Neural progenitor cell (in vitro differentiated cells): ENCODE data around the gene ARFRP1. TPM values are rescaled to one million over a fixed set of nuclear protein-coding genes. Genes with fewer than 3 reads are reported as not detected.
A peak's percentile ranks its signal among the peaks of the same experiment; 100 is the strongest.

Experiments
- DNase-seq: peaks from one replicate; pipeline ENCODE4 v3.0.0-alpha.2; 2016; ENCODE audit warnings: low spot score
- H2AFZ ChIP-seq: fragments of 200-600 bp; sonication (generic); replicated peaks from 2 replicates; pipeline ENCODE4 v1.6.1; 2016; ENCODE audit warnings: antibody characterized with exemption
- H3F3A ChIP-seq: fragments of 200-600 bp; sonication (generic); 2 replicates; pipeline ENCODE4 v1.6.1; 2016; ENCODE audit warnings: antibody characterized with exemption, low read depth
- H3K27ac ChIP-seq: fragments of 200-600 bp; sonication (generic); 2 replicates; pipeline ENCODE4 v1.5.1; 2016; ENCODE audit warnings: mild to moderate bottlenecking
- H3K27me3 ChIP-seq: fragments of 200-600 bp; sonication (generic); 2 replicates; pipeline ENCODE4 v1.6.1; 2016; ENCODE audit warnings: mild to moderate bottlenecking, moderate library complexity
- H3K36me3 ChIP-seq: fragments of 200-600 bp; sonication (generic); 2 replicates; pipeline ENCODE4 v1.5.1; 2016
- H3K4me1 ChIP-seq: fragments of 200-600 bp; sonication (generic); 2 replicates; pipeline ENCODE4 v1.6.1; 2016; ENCODE audit warnings: mixed run types
- H3K4me2 ChIP-seq: fragments of 200-600 bp; sonication (generic); 2 replicates; pipeline ENCODE4 v1.6.1; 2016
- H3K4me3 ChIP-seq: fragments of 200-600 bp; sonication (generic); 2 replicates; pipeline ENCODE4 v1.5.1; 2016
- H3K79me2 ChIP-seq: fragments of 200-600 bp; sonication (generic); 2 replicates; pipeline ENCODE4 v1.6.1; 2016; ENCODE audit warnings: low read depth
- H3K9ac ChIP-seq: fragments of 200-600 bp; sonication (generic); 2 replicates; pipeline ENCODE4 v1.6.1; 2016
- H3K9me3 ChIP-seq: fragments of 200-600 bp; sonication (generic); 2 replicates; pipeline ENCODE4 v1.5.1; 2016; ENCODE audit warnings: low read depth
- H4K20me1 ChIP-seq: fragments of 200-600 bp; sonication (generic); 2 replicates; pipeline ENCODE4 v1.6.1; 2016; ENCODE audit warnings: low read depth
- H3K27ac Mint-ChIP-seq: 3 replicates; pipeline ENCODE4 v1.8.0; 2021; ENCODE audit warnings: mixed read lengths
- H3K27me3 Mint-ChIP-seq: 2 replicates; pipeline ENCODE4 v1.8.0; 2022; ENCODE audit warnings: low read depth, mild to moderate bottlenecking, inconsistent platforms, moderate library complexity, mixed read lengths; ENCODE audit not compliant: insufficient read depth
- H3K36me3 Mint-ChIP-seq: 3 replicates; pipeline ENCODE4 v1.8.0; 2021; ENCODE audit warnings: mixed read lengths
- H3K4me1 Mint-ChIP-seq: 3 replicates; pipeline ENCODE4 v1.8.0; 2021; ENCODE audit warnings: mixed read lengths
- H3K4me3 Mint-ChIP-seq: 3 replicates; pipeline ENCODE4 v1.8.0; 2021; ENCODE audit warnings: mild to moderate bottlenecking, moderate library complexity, mixed read lengths
- H3K9me3 Mint-ChIP-seq: 3 replicates; pipeline ENCODE4 v1.8.0; 2020; ENCODE audit warnings: mixed read lengths
- EZH2 ChIP-seq: fragments of 200-600 bp; sonication (generic); IDR thresholded peaks from 2 replicates; pipeline ENCODE4 v1.6.1; 2017; ENCODE audit warnings: antibody characterized with exemption, mild to moderate bottlenecking, moderate library complexity
- EZH2phosphoT487 ChIP-seq: fragments of 200-600 bp; sonication (generic); IDR thresholded peaks from 2 replicates; pipeline ENCODE4 v1.6.1; 2017; ENCODE audit warnings: antibody characterized with exemption
- total RNA-seq: library from RNA; depleted of rRNA; stranded (reverse); fragments of >200 nt; gene quantifications from 2 replicates; pipeline ENCODE4 v1.2.3, GENCODE V29; 2015; ENCODE audit warnings: low replicate concordance
- TF ChIP-seq, protein P1 (sequence below): fragments of 200-600 bp; sonication (generic); IDR thresholded peaks from 2 replicates; pipeline ENCODE4 v1.5.1; 2017; ENCODE audit warnings: antibody characterized with exemption, mild to moderate bottlenecking

ARFRP1 gene
- total RNA-seq, 1 donor from 2014 or later = 18.3 TPM

DNA sequence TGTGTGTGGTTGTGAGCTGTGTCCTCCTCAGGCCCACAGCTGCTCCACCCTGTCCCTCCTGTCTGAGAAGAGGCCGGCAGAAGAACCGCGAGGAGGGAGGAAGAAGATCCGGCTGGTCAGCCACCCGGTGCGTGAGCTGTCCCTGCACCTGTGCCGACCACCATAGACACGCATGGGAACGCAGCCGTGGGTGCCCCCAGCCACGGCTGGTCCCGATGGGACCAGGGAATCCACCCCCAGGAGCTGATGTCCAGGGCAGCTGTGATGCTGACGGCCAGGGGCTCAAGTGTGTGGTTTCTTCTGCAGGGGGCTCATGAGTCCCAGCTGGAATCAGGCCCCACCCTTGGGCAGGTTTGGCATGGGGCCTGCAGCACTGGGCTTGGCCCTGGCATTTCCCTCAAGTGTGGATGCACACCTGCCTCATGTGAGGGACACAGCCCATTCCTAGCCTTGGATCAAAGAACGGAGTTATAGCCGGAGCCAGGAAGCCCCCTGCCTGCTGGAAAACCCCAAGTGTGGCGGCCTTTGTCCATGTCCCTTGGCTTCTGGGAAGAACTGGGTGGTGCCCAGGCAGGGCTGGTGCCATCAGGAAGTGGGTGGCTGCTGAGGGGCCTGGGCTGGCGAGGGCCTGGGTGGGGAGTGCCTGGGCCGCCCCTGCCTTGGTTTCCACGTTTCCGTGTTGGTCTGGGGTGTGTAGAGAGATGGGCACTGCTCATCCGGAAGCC, 15.9 kb downstream of the ARFRP1 start:
- Histone ChIP-seq H3K4me1 (peaks cover 4% of the 10 kb centered on the region), H4K20me1 (no peaks in the 10 kb centered on the region), H3K9ac (no peak overlapping the region), H3K36me3 (no peaks in the 10 kb centered on the region), H3K9me3 (no peaks in the 10 kb centered on the region), H3K4me3 (no peak overlapping the region), H2AFZ (no peak overlapping the region), H3K27me3 (no peaks in the 10 kb centered on the region), H3K27ac (no peak overlapping the region), H3F3A (peaks cover 7% of the 10 kb centered on the region), H3K79me2 (no peaks in the 10 kb centered on the region), H3K4me2 (no peak overlapping the region)
- H3K4me3 Mint-ChIP-seq = no peak overlapping the region
- H3K36me3 Mint-ChIP-seq = peaks cover 5% of the 10 kb centered on the region
- H3K4me1 Mint-ChIP-seq = peaks cover under 1% of the 10 kb centered on the region
- no peak overlapping the region for H3K27ac Mint-ChIP-seq
- H3K27me3 Mint-ChIP-seq = peaks cover 9% of the 10 kb centered on the region
- TF ChIP-seq, protein P1, sequence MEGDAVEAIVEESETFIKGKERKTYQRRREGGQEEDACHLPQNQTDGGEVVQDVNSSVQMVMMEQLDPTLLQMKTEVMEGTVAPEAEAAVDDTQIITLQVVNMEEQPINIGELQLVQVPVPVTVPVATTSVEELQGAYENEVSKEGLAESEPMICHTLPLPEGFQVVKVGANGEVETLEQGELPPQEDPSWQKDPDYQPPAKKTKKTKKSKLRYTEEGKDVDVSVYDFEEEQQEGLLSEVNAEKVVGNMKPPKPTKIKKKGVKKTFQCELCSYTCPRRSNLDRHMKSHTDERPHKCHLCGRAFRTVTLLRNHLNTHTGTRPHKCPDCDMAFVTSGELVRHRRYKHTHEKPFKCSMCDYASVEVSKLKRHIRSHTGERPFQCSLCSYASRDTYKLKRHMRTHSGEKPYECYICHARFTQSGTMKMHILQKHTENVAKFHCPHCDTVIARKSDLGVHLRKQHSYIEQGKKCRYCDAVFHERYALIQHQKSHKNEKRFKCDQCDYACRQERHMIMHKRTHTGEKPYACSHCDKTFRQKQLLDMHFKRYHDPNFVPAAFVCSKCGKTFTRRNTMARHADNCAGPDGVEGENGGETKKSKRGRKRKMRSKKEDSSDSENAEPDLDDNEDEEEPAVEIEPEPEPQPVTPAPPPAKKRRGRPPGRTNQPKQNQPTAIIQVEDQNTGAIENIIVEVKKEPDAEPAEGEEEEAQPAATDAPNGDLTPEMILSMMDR = no peak
- TF ChIP-seq EZH2 = no peak
- DNase-seq = no peak
- H3K9me3 Mint-ChIP-seq = peaks cover 4% of the 10 kb centered on the region

DNA sequence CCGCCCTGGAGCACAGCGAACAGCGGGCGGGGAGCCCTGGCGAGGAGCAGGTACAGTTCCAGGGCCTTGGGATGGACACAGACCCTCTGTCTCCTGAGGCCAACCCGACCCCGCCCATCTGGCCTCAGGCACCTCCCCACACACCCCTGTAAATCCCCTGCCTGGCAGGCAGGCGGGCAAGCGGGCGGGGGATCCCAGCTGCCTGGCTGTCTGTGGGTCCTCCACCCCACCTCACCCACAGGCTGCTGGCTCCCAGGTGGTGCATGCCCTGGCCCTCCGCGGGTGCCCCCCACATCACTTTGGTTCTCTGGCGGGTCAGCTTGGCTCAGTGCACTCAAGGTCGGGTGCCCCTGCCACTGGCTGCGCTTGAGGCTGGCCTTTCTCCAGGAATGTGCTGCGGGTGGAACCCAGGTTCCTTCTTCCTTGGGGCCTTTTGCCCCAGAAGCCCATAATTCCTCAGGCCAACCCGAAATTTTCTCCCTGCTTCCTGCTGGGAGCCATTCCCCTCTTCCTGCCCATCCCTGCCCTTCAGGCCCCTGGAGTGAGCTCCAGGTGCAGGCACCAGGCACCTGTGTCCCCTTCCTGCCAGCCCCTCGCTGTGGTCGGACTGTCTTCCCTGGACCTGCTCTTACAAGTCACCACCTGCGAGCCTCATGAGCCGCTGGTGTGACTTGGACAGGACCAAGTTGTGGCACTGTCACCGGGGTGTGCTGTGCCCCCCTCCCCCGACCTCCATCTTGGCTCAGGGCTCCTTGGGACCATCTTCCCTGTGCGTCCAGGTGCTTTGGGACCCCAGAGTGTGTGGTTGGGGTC, 16.7 kb downstream of the ARFRP1 start:
- peaks cover 3% of the 10 kb centered on the region for H3K4me1 Mint-ChIP-seq
- Histone ChIP-seq H3K79me2 (no peaks in the 10 kb centered on the region), H3F3A (peaks cover 3% of the 10 kb centered on the region), H3K4me3 (no peak overlapping the region), H2AFZ (no peak overlapping the region), H3K27ac (no peak overlapping the region), H3K4me1 (no peaks in the 10 kb centered on the region), H3K9ac (no peak overlapping the region), H3K36me3 (no peaks in the 10 kb centered on the region), H3K27me3 (no peaks in the 10 kb centered on the region), H3K4me2 (no peak overlapping the region), H4K20me1 (no peaks in the 10 kb centered on the region), H3K9me3 (no peaks in the 10 kb centered on the region)
- peaks cover 4% of the 10 kb centered on the region for H3K9me3 Mint-ChIP-seq
- H3K36me3 Mint-ChIP-seq = peaks cover 5% of the 10 kb centered on the region
- TF ChIP-seq EZH2 = no peak
- TF ChIP-seq EZH2phosphoT487 = no peak
- TF ChIP-seq, protein P1 = no peak
- H3K27me3 Mint-ChIP-seq = peaks cover 10% of the 10 kb centered on the region
- no peak for DNase-seq
- no peak overlapping the region for H3K4me3 Mint-ChIP-seq
- H3K27ac Mint-ChIP-seq = peak overlapping the region; percentile 50

DNA sequence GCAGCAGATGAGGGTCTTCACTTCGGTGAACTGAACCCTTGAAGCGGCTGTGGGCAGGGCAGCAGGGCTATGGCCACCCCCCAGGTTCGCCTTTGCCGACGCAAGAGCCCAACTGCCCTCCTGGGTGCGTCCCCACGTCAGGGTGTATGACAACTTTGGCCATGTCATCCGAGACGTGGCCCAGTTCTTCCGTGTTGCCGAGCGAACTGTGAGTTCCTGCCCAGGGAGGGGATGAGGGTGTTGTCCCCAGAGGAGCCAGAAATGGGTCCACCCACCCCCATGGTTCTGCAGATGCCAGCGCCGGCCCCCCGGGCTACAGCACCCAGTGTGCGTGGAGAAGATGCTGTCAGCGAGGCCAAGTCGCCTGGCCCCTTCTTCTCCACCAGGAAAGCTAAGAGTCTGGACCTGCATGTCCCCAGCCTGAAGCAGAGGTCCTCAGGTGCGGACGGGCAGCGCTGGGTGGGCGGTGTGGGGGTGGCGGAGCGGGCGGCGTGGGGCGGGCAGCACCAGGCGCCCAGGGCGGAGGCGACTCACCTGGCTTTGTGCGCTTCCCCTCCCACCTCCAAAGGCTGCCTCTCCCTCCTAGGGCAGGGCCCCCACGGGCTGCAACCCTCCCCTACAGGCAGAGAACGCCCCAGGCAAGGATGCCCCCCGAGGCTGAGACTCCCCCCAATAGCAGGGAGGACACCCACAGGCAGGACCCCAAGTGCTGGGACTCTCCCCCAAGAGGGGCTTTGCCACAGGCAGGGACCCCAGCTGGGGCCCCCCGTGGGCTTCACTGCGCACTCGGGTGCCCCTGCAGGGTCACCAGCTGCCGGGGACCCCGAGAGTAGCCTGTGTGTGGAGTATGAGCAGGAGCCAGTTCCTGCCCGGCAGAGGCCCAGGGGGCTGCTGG, 17.5 kb downstream of the ARFRP1 start:
- DNase-seq = no peak
- peaks cover 3% of the 10 kb centered on the region for H3K4me1 Mint-ChIP-seq
- Histone ChIP-seq H3K9me3 (no peaks in the 10 kb centered on the region), H3F3A (no peaks in the 10 kb centered on the region), H2AFZ (no peak overlapping the region), H3K4me1 (no peaks in the 10 kb centered on the region), H3K36me3 (no peaks in the 10 kb centered on the region), H3K27ac (no peak overlapping the region), H3K27me3 (no peaks in the 10 kb centered on the region), H3K4me3 (no peak overlapping the region), H3K9ac (no peak overlapping the region), H4K20me1 (no peaks in the 10 kb centered on the region), H3K4me2 (no peak overlapping the region), H3K79me2 (no peaks in the 10 kb centered on the region)
- no peak overlapping the region for H3K27ac Mint-ChIP-seq
- TF ChIP-seq, protein P1 = no peak
- TF ChIP-seq EZH2phosphoT487 (no peak), EZH2 (no peak)
- H3K9me3 Mint-ChIP-seq = peaks cover 4% of the 10 kb centered on the region
- H3K4me3 Mint-ChIP-seq = no peak overlapping the region
- peaks cover 5% of the 10 kb centered on the region for H3K36me3 Mint-ChIP-seq
- peaks cover 10% of the 10 kb centered on the region for H3K27me3 Mint-ChIP-seq
